Measurements from ENCODE around the gene OR9G1.

- TF ChIP-seq POLR2A (IDR thresholded peaks at IDR 0.05) (no peak), CTCF (IDR thresholded peaks at IDR 0.05) (no peak), EP300 (IDR thresholded peaks at IDR 0.05) (no peak)
Observed at GRCh38 chr11:56740107-56740506, 41.2 kb downstream of the OR9G1 start.
